ENCODE results near the gene TTC19.
"Not testable (repeated sequence)": the region's sequence is repeated elsewhere in the genome, so short reads cannot be mapped to it uniquely, and the experiment has no call there.

Gene TTC19

GRCh38 chr17:16033729-16034349 is 34.2 kb downstream of the TTC19 start:
- DNase-seq, result no peak

- DNase-seq, result no peak
Observed at GRCh38 chr17:16036261-16036660, 36.6 kb downstream of the TTC19 start.

- no peak for DNase-seq
Observed at GRCh38 chr17:16037636-16038035, 38.0 kb downstream of the TTC19 start.

- no peak for DNase-seq
Observed at GRCh38 chr17:16040710-16041251, 41.2 kb downstream of the TTC19 start.

- DNase-seq, result no peak
Observed at GRCh38 chr17:16044487-16044886, 44.9 kb downstream of the TTC19 start.

- DNase-seq, result no peak
Observed at GRCh38 chr17:16046966-16047365, 47.3 kb downstream of the TTC19 start.

- DNase-seq, result no peak
Observed at GRCh38 chr17:16048811-16049449, 49.3 kb downstream of the TTC19 start.

- DNase-seq, result no peak
Observed at GRCh38 chr17:16050844-16051243, 51.2 kb downstream of the TTC19 start.

DNA sequence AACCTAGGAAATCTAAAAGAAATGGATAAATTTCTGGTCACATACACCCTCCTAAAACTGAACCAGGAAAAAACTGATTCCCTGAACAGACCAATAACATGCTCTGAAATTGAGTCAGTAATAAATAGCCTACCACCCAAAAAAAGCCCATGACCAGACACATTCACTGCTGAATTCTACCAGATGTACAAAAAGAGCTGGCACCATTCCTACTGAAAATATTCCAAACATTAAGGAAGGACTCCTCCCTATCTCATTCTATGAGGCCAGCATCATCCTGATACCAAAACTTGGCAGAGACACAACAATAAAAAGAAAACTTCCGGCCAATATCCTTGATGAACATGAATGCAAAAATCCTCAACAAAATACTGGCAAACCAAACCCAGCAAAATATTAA is 52.9 kb downstream of the TTC19 start:
- DNase-seq, result no peak

GRCh38 chr17:16055139-16055538 is 55.5 kb downstream of the TTC19 start:
- not testable (repeated sequence) for DNase-seq

- DNase-seq, result no peak
Observed at GRCh38 chr17:16061631-16062030, 62.0 kb downstream of the TTC19 start.

DNA sequence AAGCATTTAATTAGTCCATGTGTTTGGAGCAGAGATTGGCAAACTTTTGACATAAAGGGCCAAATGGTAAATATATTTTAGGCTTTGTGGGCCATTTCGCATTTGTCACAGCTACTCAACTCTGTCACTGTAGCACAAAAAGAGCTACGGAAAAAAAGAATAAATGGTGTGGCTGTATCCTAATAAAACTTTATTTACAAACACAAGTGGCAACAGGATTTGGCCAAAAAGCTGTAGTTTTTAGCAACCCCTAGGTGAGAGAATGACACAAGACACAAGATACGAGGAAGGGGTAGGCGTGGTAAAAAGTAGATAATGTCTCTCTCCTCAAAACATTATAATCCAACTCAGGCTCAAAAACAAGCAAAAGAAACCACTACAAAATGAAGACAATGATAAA is 66.5 kb downstream of the TTC19 start:
- DNase-seq, result no peak

GRCh38 chr17:16068323-16068722 is 68.7 kb downstream of the TTC19 start:
- DNase-seq, result no peak

DNA sequence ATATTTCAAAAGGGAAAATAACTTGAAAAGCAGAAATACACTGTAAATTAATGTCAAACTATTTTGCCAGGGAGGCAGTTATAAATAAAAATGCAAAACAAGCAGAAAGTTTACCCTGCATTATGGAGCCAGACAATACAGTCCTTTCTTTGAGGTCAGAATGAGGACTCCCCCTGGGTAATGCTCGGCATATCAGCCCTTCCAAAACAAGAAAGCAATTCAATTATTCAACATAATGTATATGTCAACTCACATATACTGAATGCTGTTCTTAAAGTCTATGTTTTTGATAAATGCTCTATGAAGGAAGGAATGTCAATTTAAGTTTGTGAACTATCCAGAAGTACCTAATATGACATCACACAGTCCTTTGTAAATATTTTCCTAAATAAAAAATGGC is 72.4 kb downstream of the TTC19 start:
- DNase-seq, result no peak

DNA sequence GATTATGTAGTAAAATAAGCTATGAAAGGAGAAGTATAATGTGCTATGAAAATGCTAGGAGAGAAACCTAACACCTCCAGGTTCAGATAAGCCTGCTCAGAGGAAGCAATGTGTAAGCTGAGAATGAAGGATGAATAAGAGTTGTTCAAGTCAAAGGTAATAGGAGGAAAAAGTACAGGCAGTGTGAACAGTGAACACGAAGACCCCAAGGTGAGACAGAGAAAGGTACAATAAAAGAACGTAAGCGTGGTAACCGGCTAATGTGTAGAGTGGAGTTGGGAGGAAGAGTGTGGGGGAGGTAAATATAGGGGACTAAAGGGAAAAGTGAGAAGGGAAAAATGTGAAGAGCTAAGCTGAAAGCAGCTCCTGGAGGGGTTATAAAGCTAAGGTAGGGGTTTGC is 74.2 kb downstream of the TTC19 start:
- no peak for DNase-seq

DNA sequence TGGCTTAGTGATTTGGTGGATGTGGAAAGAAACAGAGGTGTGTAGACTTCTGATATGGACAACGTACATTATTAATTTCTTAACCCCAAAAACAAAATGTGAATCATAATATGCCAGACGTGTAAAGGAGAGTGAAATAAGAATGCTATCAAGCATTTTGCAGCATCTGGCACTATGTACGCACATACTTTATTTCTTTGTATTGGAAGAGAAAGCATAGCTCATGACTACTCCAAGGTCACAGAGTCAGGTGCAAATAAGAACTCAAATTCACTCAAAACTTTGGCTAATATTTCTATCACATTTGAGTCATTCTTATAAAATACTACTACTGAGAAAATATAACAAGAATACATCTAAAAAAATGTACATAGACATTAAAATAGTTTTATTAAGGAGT is 74.8 kb downstream of the TTC19 start:
- no peak for DNase-seq

GRCh38 chr17:16075949-16076348 is 76.3 kb downstream of the TTC19 start:
- DNase-seq, result no peak

Data from activated CD8-positive, alpha-beta memory T cell treated with anti-CD3 and anti-CD28 coated beads, Interleukin-2, amount 50 U/mL, for 48 hours (primary cell).